Retinal pigment epithelial cell (primary cell): ENCODE results near the gene ORAI1.
"Not testable (repeated sequence)": the region's sequence is repeated elsewhere in the genome, so short reads cannot be mapped to it uniquely, and the experiment has no call there.

Experiments used
- DNase-seq: peaks from one replicate; pipeline ENCODE4 v3.0.0-alpha.2; 2010; ENCODE audit warnings: low read depth
- H3K4me3 ChIP-seq: 2 replicates; pipeline ENCODE4 v1.5.1; 2011; ENCODE audit warnings: mild to moderate bottlenecking, low read length, control low read depth, moderate library complexity
- CTCF ChIP-seq: conservative IDR thresholded peaks from 2 replicates; pipeline ENCODE4 v1.5.1; 2011; ENCODE audit warnings: low read depth, low read length, control low read depth, inconsistent platforms

ORAI1 gene

GRCh38 chr12:121652767-121653497 is 26.6 kb downstream of the ORAI1 start:
- H3K4me3 ChIP-seq: no peak overlapping the region
- TF ChIP-seq CTCF: no peak
- no peak for DNase-seq

GRCh38 chr12:121653999-121654398 is 27.7 kb downstream of the ORAI1 start:
- no peak overlapping the region for H3K4me3 ChIP-seq
- no peak for DNase-seq
- TF ChIP-seq CTCF: no peak

- TF ChIP-seq CTCF: no peak
- H3K4me3 ChIP-seq: no peak overlapping the region
- no peak for DNase-seq
These were observed 29.8 kb downstream of the ORAI1 start for GRCh38 chr12:121656122-121656521.

GRCh38 chr12:121657305-121658008 is 31.1 kb downstream of the ORAI1 start:
- TF ChIP-seq CTCF: no peak
- no peak overlapping the region for H3K4me3 ChIP-seq
- DNase-seq: no peak

- not testable (repeated sequence) for DNase-seq, H3K4me3 ChIP-seq
These were observed 35.2 kb downstream of the ORAI1 start for GRCh38 chr12:121661353-121662105.

GRCh38 chr12:121663610-121663929 is 37.2 kb downstream of the ORAI1 start:
- TF ChIP-seq CTCF: no peak
- no peak for DNase-seq
- H3K4me3 ChIP-seq: no peak overlapping the region

- not testable (repeated sequence) for H3K4me3 ChIP-seq, DNase-seq
These were observed 40.5 kb downstream of the ORAI1 start for GRCh38 chr12:121666829-121667228.
